GM19372 (cell line): ENCODE data around the gene HSP90AB1.

Experiments
- ATAC-seq: cut with Tn5 transposase; IDR thresholded peaks from one replicate; pipeline ENCODE4 v1.9.1; 2021; ENCODE audit warnings: mild to moderate bottlenecking, low read depth, moderate library complexity; ENCODE audit not compliant: unreplicated experiment

The HSP90AB1 gene

DNA sequence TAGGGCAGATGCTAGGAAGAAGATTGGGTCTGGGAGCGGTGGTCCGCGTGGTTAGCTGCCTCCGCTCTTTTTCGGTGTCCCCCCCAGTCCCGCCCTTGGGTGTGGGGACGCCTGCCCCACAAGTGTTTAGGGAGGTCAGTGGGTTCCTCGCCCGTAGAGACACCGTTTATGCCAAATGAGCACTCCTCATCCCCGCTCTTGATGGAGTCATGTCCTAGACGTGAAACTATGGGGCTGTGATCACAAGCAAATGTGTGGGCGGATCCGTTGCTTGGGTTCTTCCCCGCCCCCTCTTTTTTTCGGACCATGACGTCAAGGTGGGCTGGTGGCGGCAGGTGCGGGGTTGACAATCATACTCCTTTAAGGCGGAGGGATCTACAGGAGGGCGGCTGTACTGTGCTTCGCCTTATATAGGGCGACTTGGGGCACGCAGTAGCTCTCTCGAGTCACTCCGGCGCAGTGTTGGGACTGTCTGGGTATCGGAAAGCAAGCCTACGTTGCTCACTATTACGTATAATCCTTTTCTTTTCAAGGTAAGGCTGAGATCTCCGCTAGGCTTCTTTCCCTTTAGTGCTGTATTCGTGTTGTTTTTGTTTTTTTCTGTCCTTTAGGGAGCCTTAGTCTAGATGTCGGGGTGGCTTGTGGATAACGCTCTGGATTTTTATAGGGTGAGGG is at the start of gene HSP90AB1:
HSP90AB1 (plus strand) TSS at position 439 of the 675 bp plus-strand sequence. CDS start 1,529 bp downstream, outside the sequence.
- ATAC-seq = peak; percentile 63

DNA sequence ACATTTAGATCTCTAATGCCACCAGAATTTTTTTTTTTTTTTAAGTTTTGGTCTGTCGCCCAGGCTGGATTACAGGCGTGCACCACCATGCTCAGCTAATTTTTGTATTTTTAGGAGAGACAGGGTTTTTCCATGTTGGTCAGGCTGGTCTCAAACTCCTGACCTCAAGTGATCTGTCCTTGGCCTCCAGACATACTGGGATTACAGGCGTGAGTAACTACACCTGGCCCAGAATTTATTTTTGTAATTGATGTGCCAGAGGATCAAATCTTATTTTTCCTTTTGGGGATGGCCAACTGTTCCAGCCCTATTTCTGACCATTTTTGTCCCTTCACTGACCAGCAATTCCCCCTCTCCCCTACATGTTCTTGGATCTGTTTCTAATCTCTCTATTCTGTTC is 48.2 kb upstream of the HSP90AB1 start:
- ATAC-seq = no peak

DNA sequence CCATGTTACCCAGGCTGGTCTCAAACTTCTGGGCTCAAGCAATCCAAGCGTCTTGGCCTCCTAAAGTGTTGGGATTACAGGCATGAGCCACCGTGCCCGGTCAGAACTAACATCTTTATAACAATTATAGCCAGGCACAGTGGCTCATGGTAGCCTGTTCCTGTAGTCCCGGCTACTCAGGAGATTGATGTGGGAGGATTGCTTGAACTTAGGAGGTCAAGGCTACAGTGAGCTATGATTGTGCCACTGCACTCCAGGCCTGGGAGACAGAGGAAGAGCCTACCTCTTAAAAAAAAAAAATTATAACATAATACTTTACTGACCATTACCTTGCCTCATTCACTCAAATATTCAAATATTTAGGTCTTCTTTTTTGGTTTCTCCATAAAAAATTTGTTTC is 47.0 kb upstream of the HSP90AB1 start:
- ATAC-seq = no peak

DNA sequence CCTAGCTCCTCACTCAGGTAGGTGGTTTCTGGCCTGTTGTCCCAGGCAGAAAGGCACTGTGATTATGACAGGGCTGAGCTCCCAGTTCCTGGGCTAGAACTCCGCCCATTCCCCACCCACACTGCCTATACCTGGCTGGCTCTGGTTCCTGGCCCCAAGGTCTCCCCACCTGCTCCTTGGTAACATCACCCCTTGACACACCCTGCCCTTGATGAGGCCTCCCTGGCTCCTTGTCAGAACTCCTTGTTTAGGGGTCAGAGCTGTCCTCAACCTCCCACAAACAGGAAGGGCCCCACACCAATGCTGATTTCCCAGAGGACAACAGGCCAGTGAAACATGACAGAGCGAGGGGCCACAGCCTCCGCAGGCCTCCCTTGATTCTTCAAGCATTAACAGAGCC is 45.7 kb upstream of the HSP90AB1 start:
- ATAC-seq = no peak

DNA sequence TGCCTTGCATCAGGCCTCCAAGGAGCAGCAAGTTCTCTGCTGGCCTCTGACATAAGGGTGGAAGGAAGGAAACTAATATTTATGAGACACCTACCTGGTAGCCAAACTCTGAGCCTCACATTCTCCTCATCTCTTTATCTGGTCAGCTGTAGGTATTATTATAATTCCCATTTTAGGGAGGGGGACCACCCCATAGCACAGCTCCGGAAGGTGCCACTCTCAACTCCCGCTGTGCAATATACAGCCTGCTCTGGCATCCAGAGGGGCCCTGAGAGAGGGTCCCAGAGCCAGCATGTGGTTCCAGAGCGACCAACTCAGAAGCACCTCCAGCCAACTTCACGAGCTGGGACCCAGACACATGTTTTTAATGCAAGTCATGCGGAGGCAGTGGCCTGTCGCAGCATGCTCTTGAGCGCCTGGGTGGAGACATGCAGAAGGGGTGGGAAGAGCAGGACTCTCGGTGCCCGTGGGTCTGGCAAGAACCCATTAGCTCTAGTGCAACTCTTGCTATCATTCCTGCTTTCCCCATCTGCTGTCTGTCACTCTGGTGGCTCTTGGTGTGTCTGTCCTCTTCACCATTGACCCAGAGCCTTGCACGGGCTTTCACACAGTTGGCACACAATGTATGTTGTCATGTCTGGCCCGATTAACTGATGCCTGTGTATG is 45.1 kb upstream of the HSP90AB1 start:
- no peak for ATAC-seq

DNA sequence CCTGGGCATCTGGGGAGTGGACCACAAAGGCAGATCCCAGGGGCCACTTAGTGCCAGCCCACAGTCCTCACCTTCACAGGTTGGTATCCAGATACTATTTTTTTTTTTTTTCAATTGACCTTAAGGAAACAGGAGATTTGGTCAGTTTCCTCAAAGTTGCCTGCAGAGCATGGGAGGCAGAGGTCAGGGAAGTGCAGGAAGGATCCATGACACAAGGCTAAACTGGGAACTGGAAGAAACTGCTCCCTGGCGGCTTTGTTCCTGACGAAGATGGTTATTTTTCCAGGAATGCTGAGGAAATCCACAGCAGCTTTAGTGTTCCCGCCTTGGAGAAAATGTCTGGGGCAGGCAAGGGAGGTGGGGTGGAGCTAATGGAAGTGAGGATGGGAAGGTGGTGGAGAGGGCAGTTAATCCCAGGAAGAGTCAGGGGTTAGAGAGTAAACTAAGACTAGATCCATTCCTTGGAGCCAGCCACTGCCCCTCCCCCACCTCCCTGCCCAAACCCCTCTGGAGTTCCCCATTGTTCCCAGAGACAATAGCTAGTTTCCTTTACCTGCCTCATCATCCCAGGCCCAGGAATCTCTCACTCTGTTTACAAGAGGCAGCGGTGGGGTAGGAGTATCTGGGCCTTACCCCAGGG is 44.4 kb upstream of the HSP90AB1 start:
- ATAC-seq = no peak

DNA sequence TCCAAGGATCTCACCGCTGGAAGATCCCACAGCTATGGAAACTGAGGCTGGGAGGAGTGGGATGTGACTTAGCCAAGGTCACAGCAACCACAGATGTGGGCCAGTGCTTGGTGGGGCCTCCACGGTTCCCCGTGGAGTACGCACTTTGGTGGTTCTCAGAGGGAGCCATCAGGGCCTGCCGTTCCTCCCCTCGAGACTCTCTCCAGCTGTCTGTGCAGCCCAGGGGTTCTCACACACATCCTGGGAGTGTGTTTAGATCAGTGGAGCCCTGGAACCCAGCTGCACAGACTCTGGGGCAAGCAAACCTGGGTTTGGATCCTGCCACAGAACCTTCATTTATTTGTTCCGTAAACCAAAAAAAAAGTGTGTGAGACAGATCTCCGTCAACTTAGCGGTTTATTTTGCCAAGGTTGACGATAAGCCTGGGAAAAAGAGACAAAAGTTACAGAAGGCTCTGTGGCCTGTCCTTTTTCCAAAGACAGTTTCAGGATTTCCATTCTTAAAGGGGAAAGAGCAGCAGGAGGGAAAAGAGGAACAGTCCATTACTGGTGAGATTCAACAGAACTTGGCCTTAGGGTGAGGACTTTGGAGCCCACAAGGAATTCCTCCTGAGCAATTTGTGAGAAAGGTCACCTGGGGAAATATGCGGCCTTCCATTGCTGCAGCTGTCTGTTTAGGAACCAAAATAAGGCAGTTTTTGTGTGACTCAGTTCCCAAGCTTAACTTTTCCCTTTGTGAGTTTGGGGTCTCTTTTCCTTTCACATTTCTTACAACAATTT is 43.7 kb upstream of the HSP90AB1 start:
- ATAC-seq = no peak

DNA sequence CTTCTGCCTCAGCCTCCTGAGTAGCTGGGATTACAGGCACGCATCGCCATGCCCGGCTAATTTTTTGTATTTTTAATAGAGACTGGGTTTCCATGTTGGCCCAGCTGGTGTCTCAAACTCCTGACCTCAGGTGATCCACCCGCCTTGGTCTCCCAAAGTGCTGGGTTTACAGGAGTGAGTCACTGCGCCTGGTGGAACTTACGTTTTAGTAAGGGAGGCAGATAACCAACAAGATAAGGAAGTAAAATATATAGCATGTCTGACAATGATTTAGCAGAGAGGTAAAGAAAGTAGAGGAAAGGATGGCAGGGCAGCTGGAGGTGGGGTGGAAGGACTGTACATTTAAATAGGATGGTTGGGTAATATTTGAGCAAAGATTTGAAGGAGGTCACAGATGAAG is 42.9 kb upstream of the HSP90AB1 start:
- no peak for ATAC-seq

DNA sequence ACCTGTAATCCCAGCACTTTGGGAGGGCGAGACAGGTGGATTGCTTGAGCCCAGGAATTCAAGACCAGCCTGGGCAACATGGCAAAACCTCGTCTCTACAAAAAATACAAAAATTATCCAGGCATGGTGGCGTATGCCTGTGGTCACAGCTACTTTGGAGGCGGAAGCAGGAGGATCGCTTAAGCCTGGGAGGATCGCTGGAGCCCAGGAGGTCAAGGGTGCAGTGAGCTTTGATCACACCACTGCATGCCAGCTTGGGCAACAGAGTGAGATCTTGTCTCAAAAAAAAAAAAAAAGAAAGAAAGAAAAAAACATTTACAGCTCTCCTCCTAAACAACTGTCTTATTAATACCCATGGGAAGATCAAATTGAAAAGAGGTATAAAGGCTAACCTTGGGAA is 38.9 kb upstream of the HSP90AB1 start:
- ATAC-seq = no peak

DNA sequence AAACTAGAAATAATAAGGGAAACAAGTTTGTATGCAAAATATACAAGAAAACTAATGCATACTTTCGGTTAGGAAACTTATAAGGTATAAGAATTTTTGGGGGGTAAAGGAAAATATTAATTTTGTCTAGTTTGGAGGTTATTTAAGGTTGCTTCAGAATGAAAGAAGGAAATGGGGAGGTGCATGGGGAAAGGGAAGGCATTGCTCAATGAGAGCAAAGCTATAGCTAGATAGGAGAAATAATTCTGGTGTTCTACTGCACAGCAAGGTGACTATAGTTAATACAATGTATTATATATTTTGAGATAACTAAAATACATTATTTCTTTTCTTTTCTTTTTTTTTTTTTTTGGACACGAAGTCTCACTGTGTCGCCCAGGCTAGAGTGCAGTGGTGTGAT is 35.6 kb upstream of the HSP90AB1 start:
- ATAC-seq = no peak

DNA sequence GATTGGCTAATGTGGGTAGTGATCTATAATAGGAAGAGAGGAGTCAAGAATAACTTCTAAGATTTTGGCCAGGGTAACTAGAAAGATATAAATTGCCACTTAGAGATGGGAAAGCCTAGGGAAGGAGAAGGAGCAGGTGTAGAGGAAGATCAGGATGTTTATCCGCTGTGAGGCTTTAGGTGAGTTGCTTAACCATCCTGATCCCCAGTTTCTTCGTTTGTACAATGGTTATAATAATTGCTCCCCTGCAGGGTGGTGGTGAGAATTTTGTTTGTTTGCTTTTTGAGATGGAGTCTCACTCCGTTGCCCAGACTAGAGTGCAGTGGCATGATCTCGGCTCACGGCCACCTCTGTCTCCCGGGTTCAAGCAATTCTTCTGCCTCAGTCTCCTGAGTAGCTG is 32.6 kb upstream of the HSP90AB1 start:
- no peak for ATAC-seq

DNA sequence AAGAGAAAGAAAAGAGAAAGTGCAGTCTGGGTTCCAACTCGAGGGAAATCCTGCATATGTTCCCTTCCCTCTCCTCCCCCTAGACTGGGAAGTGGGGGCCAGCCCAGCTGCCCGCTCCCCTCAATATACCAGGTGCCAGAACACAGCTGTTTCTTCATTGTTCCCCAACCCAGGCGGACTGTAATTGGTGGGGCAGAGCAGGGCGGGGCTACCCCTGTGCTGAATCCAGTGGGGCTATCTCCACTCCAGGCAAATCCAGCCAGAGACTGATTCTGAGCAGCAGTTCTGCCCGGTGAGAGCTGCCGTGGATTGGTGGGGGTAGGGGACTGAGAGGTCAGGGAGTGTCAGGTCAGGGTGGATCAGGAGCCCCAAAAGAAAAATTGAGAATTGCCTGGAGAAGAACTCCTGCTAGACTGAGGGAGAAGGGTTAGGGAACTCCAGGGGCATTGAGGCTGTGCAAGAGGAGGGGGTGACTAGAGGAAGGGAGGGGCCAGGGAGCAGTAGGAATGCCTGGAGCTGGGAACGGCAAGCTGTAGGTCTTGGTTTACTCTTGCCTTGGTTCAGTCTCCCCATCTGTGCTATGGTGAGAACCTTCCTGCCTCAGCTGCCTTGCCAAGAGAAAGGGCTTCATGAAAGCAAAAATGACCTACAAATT is 30.1 kb upstream of the HSP90AB1 start, which contains the start of gene MYMX:
MYMX (plus strand) TSS at position 250 of the 655 bp plus-strand sequence. CDS start 546 bp downstream, outside the sequence.
- ATAC-seq = no peak

DNA sequence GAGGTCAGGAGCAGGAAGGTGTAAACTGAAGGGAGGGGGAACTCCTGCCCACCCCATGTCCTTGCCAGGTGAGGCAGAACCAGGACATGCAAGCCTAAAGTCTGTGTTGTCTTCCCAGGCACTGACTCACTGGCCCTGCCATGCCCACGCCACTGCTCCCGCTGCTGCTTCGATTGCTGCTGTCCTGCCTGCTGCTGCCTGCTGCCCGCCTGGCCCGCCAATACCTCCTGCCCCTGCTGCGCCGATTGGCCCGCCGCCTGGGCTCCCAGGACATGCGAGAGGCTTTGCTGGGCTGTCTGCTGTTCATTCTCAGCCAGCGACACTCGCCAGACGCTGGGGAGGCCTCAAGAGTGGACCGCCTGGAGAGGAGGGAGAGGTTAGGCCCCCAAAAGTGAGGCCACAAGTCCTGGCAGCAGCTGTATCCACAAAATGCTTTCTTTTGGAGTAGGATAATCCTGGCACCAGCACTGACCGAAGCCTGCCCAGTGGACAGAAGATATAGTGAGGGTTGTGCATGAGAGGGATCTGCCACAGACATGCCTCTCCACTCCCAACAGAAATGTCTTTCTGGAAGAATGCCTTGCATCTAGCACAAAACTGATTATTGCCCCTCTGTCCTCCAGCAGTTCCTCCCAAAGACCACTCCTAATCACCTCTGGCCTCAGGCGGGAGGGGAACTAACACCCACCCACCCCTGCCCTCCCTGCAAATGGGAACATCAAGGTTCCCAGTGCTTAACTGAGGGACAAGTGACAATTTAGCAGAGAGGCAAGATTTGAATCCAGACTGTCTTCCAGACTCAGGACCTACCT is 29.4 kb upstream of the HSP90AB1 start:
- ATAC-seq = no peak

DNA sequence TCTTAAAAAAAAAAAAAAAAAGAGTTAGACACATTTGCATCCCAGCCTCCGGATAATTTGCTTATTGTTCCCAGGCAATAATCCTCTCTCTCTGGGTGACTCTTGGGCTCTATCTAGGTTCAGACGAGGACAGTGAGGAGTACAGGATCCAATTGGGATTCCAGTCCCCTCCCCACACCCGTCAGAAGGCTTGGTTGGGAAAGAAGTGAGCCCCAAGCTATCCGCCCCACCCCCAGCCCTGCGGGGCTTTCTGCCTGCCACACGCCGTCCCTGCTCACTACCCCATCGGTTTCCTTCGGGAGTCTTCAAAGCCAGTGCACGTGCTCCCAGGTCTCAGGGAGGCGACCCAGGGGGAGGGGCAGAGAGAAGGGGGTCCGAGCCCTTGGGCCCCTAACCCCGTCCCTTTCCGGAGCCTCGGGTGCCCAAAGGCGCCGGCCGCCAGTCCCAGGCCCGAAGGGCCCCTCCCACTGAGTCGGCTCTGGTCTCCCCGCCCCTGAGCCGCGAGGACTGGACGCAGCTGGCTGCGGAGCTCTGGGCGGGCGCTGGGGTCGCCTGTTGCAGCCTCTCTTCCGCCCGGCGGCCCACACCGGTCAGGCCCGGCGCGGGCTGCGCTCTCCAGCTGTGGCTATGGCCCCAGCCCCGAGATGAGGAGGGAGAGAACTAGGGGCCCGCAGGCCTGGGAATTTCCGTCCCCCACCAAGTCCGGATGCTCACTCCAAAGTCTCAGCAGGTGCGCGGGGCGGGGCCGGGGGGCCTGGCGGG is 27.7 kb upstream of the HSP90AB1 start:
- ATAC-seq = peak; percentile 46

DNA sequence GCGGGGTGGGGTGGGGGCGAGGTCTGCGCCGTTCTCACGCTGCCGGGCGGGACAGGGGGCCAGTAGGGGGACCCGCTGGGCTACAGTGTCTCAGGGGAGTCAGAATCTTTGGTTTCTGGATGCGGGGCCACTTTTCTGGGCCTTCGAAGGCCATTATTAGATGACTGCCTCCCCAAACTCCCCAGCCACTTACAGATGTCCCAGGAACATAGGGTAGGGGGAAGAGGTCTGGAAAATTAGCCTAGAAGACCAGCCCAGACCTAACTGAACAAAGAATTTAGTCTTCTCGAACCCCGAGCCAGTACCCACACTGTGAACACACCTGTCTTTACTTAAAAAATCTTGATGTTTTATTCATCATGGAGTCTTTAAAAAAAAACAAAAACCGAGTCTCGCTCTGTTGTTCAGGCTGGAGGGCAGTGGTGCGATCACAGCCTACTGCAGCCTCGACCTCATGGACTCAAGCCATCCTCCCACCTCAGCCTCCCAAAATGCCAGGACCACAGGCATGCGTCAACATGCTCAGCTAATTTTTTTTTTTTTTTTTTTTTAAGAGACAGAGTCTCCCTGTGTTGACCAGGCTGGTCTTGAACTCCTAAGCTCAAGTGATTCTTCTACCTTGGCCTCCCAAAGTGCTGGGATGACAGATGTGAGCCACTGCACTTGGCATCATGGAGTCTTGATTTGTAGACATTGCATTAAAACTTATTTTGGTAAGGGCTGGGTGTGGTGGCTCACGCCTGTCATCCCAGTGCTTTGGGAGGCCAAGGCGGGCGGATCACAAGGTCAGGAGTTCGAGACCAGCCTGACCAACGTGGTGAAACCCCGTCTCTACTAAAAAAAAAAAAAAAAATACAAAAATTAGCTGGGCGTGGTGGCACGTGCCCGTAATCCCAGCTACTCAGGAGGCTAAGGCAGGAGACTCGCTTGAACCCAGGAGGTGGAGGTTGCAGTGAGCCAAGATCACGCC is 26.8 kb upstream of the HSP90AB1 start:
- no peak for ATAC-seq

DNA sequence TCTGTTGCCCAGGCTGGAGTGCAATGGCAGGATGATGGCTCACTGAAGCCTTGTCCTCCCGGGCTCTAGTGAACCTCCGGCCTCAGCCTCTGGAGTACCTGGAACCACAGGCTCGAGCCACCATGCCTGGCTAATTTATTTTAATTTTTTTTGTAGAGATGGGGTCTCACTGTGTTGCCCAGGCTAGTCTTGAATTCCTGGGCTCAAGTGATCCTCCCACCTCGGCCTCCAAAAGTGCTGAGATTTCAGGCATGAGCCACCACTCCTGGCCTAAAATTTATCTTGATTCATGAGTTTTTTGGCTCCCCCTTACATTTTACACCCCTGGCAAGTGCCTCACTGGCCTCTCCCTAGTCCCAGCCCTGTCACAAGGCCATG is 26.0 kb upstream of the HSP90AB1 start:
- ATAC-seq = no peak

DNA sequence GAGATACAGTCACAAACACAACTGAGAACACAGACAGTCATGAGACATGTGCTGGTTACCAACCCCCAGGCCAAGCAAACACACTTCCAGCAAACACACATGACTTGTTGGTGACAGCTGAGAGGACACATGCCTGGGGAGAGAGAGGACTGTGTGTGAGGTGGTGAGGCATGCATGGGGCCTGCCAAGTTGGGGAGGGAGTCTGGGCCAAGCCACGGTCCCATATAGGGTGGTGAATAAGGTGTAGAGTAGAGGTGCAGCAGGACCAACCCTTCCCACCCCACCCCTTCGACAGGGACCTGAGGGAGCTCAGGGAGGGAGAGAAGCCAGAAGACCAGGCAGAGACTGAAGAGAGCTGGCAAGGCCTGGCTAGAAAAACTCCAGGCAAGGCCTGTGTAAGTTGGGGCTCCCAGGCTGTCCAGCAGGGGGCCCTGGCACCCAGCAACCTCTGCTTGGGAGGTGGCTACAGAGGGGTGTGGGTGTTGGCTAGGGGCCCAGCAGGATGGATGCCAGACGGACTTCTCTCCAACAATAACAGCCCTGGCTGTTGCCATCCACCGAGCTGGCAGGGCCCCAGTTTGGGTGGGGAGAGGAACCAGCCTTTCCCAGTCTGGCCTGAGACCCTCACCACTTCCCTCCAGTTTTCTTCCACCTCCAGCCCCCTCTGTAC is 25.5 kb upstream of the HSP90AB1 start:
- peak; percentile 46 for ATAC-seq
